ENCODE results near the gene PFKP.

DNA sequence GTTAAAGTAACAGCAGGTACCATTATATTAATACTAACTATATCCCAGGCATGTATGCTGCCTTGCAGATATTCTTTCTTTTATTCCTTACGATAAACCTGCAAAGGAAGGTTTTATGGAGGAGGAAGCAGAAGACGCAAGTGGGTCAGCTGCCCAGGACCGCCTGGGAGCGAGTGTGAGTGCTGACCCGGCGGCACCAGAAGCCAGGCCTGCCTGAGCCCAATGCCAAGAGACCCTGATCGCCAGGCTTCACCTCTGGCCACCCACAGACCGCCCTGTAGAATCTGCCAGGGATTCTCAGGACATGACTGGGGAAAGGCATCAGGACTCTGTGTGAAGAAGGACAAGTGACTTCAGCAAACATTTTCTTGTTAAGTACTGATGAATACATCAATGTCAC lies 78.9 kb downstream of the PFKP start:
- TF ChIP-seq, protein P1, sequence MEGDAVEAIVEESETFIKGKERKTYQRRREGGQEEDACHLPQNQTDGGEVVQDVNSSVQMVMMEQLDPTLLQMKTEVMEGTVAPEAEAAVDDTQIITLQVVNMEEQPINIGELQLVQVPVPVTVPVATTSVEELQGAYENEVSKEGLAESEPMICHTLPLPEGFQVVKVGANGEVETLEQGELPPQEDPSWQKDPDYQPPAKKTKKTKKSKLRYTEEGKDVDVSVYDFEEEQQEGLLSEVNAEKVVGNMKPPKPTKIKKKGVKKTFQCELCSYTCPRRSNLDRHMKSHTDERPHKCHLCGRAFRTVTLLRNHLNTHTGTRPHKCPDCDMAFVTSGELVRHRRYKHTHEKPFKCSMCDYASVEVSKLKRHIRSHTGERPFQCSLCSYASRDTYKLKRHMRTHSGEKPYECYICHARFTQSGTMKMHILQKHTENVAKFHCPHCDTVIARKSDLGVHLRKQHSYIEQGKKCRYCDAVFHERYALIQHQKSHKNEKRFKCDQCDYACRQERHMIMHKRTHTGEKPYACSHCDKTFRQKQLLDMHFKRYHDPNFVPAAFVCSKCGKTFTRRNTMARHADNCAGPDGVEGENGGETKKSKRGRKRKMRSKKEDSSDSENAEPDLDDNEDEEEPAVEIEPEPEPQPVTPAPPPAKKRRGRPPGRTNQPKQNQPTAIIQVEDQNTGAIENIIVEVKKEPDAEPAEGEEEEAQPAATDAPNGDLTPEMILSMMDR (IDR thresholded peaks at IDR 0.05; ENCODE audit: borderline replicate concordance, extremely low read depth, low read length, poor library complexity, severe bottlenecking), result no peak
- no peak for TF ChIP-seq EZH2 (IDR thresholded peaks at IDR 0.05; ENCODE audit: borderline replicate concordance, low read depth, low read length, severe bottlenecking)
